ENCODE results near the gene TMEM114.
A peak's percentile ranks its signal among the peaks of the same experiment; 100 is the strongest.

The TMEM114 gene

GRCh38 chr16:8575399-8575798 is 14.9 kb downstream of the TMEM114 start:
- TF ChIP-seq EZH2phosphoT487 (conservative IDR thresholded peaks at IDR 0.05; ENCODE audit: low read length) (no peak), CTCF (IDR thresholded peaks at IDR 0.05; ENCODE audit: insufficient read depth, low read length, poor library complexity, severe bottlenecking) (no peak)
- no peaks in the 10 kb centered on the region for H3K79me2 ChIP-seq (ENCODE audit: insufficient read depth, low read length)
- no peak overlapping the region for H3K9ac ChIP-seq (ENCODE audit: low read length)
- no peak overlapping the region for H3K4me3 ChIP-seq (ENCODE audit: insufficient read depth, low read length, poor library complexity, severe bottlenecking)
- no peak overlapping the region for H3K27ac ChIP-seq (ENCODE audit: low read depth, low read length)
- H2AFZ ChIP-seq (ENCODE audit: low read depth, low read length, severe bottlenecking), result no peak overlapping the region
- no peaks in the 10 kb centered on the region for H4K20me1 ChIP-seq (ENCODE audit: low read depth, low read length)
- H3K9me2 ChIP-seq (replicated peaks; ENCODE audit: insufficient read depth, low read length), result no peaks in the 10 kb centered on the region
- no peaks in the 10 kb centered on the region for H3F3A ChIP-seq (ENCODE audit: insufficient read depth)
- H3K9me3 ChIP-seq (ENCODE audit: insufficient read depth, low read length), result no peaks in the 10 kb centered on the region
- no peaks in the 10 kb centered on the region for H3K36me3 ChIP-seq (ENCODE audit: low read length)
- H3K4me2 ChIP-seq (ENCODE audit: low read depth, low read length, poor library complexity, severe bottlenecking), result no peak overlapping the region
- no peaks in the 10 kb centered on the region for H3K27me3 ChIP-seq (ENCODE audit: low read length)

- no peak overlapping the region for H3K4me2 ChIP-seq (ENCODE audit: low read depth, low read length, poor library complexity, severe bottlenecking)
- no peaks in the 10 kb centered on the region for H3K27me3 ChIP-seq (ENCODE audit: low read length)
- no peaks in the 10 kb centered on the region for H4K20me1 ChIP-seq (ENCODE audit: low read depth, low read length)
- H3K9ac ChIP-seq (ENCODE audit: low read length), result no peak overlapping the region
- H3K9me2 ChIP-seq (replicated peaks; ENCODE audit: insufficient read depth, low read length), result no peaks in the 10 kb centered on the region
- no peak overlapping the region for H3K4me3 ChIP-seq (ENCODE audit: insufficient read depth, low read length, poor library complexity, severe bottlenecking)
- no peaks in the 10 kb centered on the region for H3K36me3 ChIP-seq (ENCODE audit: low read length)
- no peak overlapping the region for H3K27ac ChIP-seq (ENCODE audit: low read depth, low read length)
- no peaks in the 10 kb centered on the region for H3F3A ChIP-seq (ENCODE audit: insufficient read depth)
- no peaks in the 10 kb centered on the region for H3K9me3 ChIP-seq (ENCODE audit: insufficient read depth, low read length)
- TF ChIP-seq CTCF (IDR thresholded peaks at IDR 0.05; ENCODE audit: insufficient read depth, low read length, poor library complexity, severe bottlenecking) (peak; percentile 14), EZH2phosphoT487 (conservative IDR thresholded peaks at IDR 0.05; ENCODE audit: low read length) (no peak)
- H3K79me2 ChIP-seq (ENCODE audit: insufficient read depth, low read length), result no peaks in the 10 kb centered on the region
- H2AFZ ChIP-seq (ENCODE audit: low read depth, low read length, severe bottlenecking), result no peak overlapping the region
Observed at GRCh38 chr16:8572919-8573724, 17.2 kb downstream of the TMEM114 start.

- Histone ChIP-seq H3K4me2 (ENCODE audit: low read depth, low read length, poor library complexity, severe bottlenecking) (no peak overlapping the region), H2AFZ (ENCODE audit: low read depth, low read length, severe bottlenecking) (no peak overlapping the region)
Observed at GRCh38 chr16:8572063-8572918, 18.0 kb downstream of the TMEM114 start.

More at GRCh38 chr16:8572063-8572918, 18.0 kb downstream of the TMEM114 start:
- Histone ChIP-seq H3K9me3 (ENCODE audit: insufficient read depth, low read length) (no peaks in the 10 kb centered on the region), H3K79me2 (ENCODE audit: insufficient read depth, low read length) (no peaks in the 10 kb centered on the region), H3K27ac (ENCODE audit: low read depth, low read length) (no peak overlapping the region), H3K9ac (ENCODE audit: low read length) (no peak overlapping the region), H3K9me2 (replicated peaks; ENCODE audit: insufficient read depth, low read length) (no peaks in the 10 kb centered on the region), H3K27me3 (ENCODE audit: low read length) (no peaks in the 10 kb centered on the region), H3K36me3 (ENCODE audit: low read length) (no peaks in the 10 kb centered on the region), H4K20me1 (ENCODE audit: low read depth, low read length) (no peaks in the 10 kb centered on the region), H3F3A (ENCODE audit: insufficient read depth) (no peaks in the 10 kb centered on the region), H3K4me3 (ENCODE audit: insufficient read depth, low read length, poor library complexity, severe bottlenecking) (no peak overlapping the region)
- TF ChIP-seq CTCF (IDR thresholded peaks at IDR 0.05; ENCODE audit: insufficient read depth, low read length, poor library complexity, severe bottlenecking) (no peak), EZH2phosphoT487 (conservative IDR thresholded peaks at IDR 0.05; ENCODE audit: low read length) (no peak)
